ENCODE data around the gene OSTC. TPM values are rescaled to one million over a fixed set of nuclear protein-coding genes. Genes with fewer than 3 reads are reported as not detected.

OSTC gene
- total RNA-seq, result 96.0 and 99.0 TPM in 2 replicates

GRCh38 chr4:108650212-108651013 lies at the start of gene OSTC:
OSTC (plus strand) TSS chr4:108650599; CDS start chr4:108650656, 57 bp downstream.

GRCh38 chr4:108620101-108620932 lies 30.1 kb upstream of the OSTC start, which contains the start of gene RPL34:
RPL34 (plus strand) TSS chr4:108620576; CDS start chr4:108621960, 1,384 bp downstream.

Other genes with a start within 250 kb of the OSTC start
- gene RPL34, start 30.0 kb upstream of the OSTC start, total RNA-seq, result 862 and 1,320 TPM in 2 replicates
- not detected in 2 replicates for gene ETNPPL, start 112.5 kb downstream of the OSTC start, total RNA-seq